ENCODE data around the gene NOTUM. TPM values are rescaled to one million over a fixed set of nuclear protein-coding genes. Genes with fewer than 3 reads are reported as not detected.
A peak's percentile ranks its signal among the peaks of the same experiment; 100 is the strongest.

The NOTUM gene
- total and polyA plus RNA-seq, 9 of the 15 experiments (the other 6 are each of a cell fraction or from before 2014, with no cell fraction given): 0.03 to 14.0 (median 4.1) TPM

GRCh38 chr17:81961087-81961511 lies at the start of gene NOTUM (continued):
- TF ChIP-seq ZBTB40 (IDR thresholded peaks at IDR 0.05) (no peak), ZBTB40 (CRISPR knock-in tag; IDR thresholded peaks at IDR 0.05) (no peak), HNRNPUL1 (IDR thresholded peaks at IDR 0.05; ENCODE audit: low read length) (no peak), NELFE (IDR thresholded peaks at IDR 0.05; ENCODE audit: insufficient read depth, insufficient read length) (no peak), SIRT6 (IDR thresholded peaks at IDR 0.05; ENCODE audit: low read depth, low read length) (no peak), NONO (IDR thresholded peaks at IDR 0.05; ENCODE audit: low read depth in 2 of 2, low read length in 1 of 2) (0 out of 4 replicates have a peak, but pooled peaks of 1 of the 2 experiments have one; percentile 26), GATA2 (CRISPR knock-in tag; IDR thresholded peaks at IDR 0.05) (no peak), RAD21 (CRISPR knock-in tag; conservative IDR thresholded peaks at IDR 0.05 in 1 of 2, IDR thresholded peaks at IDR 0.05 in 1 of 2) (peak in 1 of 2 experiments; percentile 25; a peak in 2 of 4 replicates), UBTF (IDR thresholded peaks at IDR 0.05; ENCODE audit: borderline replicate concordance in 1 of 2, low read depth in 2 of 2, low read length in 2 of 2) (peak in 1 of 2 experiments; percentile 88; a peak in 2 of 4 replicates), ZNF717 (CRISPR knock-in tag; IDR thresholded peaks at IDR 0.05) (no peak), PRMT5 (CRISPR knock-in tag; IDR thresholded peaks at IDR 0.05) (no peak), ZNF277 (CRISPR knock-in tag; IDR thresholded peaks at IDR 0.05; ENCODE audit: borderline replicate concordance) (no peak), VEZF1 (CRISPR knock-in tag; IDR thresholded peaks at IDR 0.05) (peak; percentile 91)
